ENCODE data around the gene IL4I1. TPM values are rescaled to one million over a fixed set of nuclear protein-coding genes. Genes with fewer than 3 reads are reported as not detected.

IL4I1 gene
- total RNA-seq, 2 experiments from 2014 or later, result 7.2 to 7.5 TPM

DNA sequence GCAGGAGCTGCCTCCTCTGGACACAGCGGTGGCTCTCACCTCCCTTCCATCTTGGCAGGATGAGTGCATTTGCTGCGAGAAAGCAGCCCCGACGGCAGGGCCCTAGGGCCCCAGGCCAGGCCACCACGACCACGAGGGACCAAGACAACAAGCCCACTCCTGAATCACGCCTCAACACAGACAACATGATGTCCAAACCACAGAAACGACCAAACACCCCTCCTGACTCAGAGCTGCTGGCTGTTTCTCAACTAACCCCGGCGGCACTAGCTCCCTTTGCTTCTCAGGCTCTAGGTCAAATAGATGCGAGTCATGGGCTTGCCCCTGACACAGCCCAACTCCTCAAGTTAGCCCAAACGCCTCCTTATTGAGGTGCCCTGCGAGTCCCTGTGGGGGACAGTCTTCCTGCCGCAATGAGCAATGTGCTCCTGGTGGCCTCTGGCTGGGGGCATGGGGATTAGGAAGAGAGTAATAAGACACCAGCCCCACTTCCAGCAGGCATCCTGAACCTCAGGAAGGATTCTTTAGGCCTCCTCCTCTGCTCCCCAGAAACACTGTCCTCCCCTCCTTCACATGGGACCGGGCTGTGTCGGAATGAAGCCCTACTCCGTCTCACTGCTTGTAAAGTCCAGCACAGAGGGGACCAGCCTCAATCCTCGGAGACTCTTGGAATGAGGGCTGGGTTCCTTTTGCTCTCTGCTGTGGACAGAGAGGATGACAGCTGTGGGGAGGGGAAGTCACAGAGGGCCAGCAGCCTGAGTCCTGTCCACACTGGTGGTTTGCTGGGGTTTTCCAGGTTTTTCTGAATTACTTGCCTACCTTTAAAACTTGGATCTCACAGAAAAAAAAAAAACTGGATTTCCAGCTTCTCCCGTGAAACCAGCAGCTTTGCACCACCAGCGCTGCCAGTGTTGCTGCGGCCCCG, 25.4 kb upstream of the IL4I1 start:
- Mint-ChIP-seq H3K36me3 (ENCODE audit: low read depth) (peaks cover 43% of the 10 kb centered on the region), H3K9me3 (no peaks in the 10 kb centered on the region), H3K4me1 (ENCODE audit: low read depth) (peaks cover 44% of the 10 kb centered on the region), H3K27me3 (ENCODE audit: low read depth) (no peaks in the 10 kb centered on the region), H3K4me3 (no peak overlapping the region), H3K27ac (peak overlapping the region; percentile 66)
- CTCF ChIA-PET, result interaction anchor here (1.0 to 1.6 kb wide), 2 partner anchors 11 to 32 kb away, joined by 3 to 4 read pairs; no protein-coding TSS in a partner anchor
- intact Hi-C loops (cut with micrococcal nuclease), result no loop called here
- DNase-seq, result no peak

DNA sequence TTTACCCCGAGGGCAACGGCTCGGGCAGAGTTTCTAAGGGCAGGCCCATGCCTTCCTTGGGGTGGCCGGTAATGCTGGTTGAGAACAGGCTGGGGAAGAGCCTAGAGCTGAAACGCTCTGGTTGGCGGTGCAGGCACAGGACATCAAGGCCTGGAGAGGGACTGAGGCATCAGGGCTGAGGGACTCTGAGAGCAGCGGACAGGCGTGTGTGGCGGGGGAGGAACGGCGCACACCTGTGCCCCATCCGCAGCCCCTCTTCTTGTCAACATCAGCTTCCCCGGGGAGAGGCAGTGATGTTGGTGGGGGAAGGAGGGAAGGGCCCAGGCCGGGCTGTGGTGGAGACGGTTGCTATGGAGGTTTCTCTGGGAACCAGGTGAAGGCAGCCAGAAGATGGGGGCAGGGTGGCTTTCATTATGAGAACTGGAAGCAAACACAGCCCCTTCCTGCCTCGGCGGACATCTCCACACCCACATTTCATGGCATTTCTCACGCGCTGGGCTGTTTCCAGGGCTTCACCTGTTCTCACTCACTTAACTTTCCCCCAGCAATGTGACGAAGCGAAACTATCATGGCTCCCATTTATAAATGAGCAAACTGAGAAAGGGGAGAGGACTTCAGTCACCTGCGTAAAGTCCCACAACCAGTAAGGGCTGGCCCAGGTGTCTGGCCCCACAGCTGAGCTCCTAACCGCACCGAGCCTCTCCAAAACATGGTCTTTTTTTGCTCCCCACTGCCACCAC, 24.1 kb upstream of the IL4I1 start:
- peak; percentile 18 for DNase-seq
- no peak overlapping the region for H3K4me3 Mint-ChIP-seq

GRCh38 chr19:49918089-49918488, 21.4 kb upstream of the IL4I1 start:
- no peak for DNase-seq
- intact Hi-C loops (cut with micrococcal nuclease), result no loop called here
- no peak overlapping the region for H3K4me3 Mint-ChIP-seq
- peaks cover 51% of the 10 kb centered on the region for H3K36me3 Mint-ChIP-seq (ENCODE audit: low read depth)
- H3K9me3 Mint-ChIP-seq, result no peaks in the 10 kb centered on the region
- CTCF ChIA-PET, result interaction anchor here (1.2 kb wide), 1 partner anchor 9 kb away, joined by 5 read pairs; no protein-coding TSS in a partner anchor
- H3K27me3 Mint-ChIP-seq (ENCODE audit: low read depth), result no peaks in the 10 kb centered on the region
- H3K4me1 Mint-ChIP-seq (ENCODE audit: low read depth), result peaks cover 42% of the 10 kb centered on the region
- H3K27ac Mint-ChIP-seq, result peak overlapping the region; percentile 53

More for the DNA sequence above, 24.1 kb upstream of the IL4I1 start:
- intact Hi-C loops (cut with micrococcal nuclease), result no loop called here
- H3K4me1 Mint-ChIP-seq (ENCODE audit: low read depth), result peaks cover 43% of the 10 kb centered on the region
- H3K27me3 Mint-ChIP-seq (ENCODE audit: low read depth), result no peaks in the 10 kb centered on the region
- CTCF ChIA-PET, result interaction anchor here (1.6 kb wide), 1 partner anchor 30 kb away, joined by 4 read pairs; no protein-coding TSS in a partner anchor
- peaks cover 44% of the 10 kb centered on the region for H3K36me3 Mint-ChIP-seq (ENCODE audit: low read depth)
- peak overlapping the region; percentile 41 for H3K27ac Mint-ChIP-seq
- no peaks in the 10 kb centered on the region for H3K9me3 Mint-ChIP-seq

DNA sequence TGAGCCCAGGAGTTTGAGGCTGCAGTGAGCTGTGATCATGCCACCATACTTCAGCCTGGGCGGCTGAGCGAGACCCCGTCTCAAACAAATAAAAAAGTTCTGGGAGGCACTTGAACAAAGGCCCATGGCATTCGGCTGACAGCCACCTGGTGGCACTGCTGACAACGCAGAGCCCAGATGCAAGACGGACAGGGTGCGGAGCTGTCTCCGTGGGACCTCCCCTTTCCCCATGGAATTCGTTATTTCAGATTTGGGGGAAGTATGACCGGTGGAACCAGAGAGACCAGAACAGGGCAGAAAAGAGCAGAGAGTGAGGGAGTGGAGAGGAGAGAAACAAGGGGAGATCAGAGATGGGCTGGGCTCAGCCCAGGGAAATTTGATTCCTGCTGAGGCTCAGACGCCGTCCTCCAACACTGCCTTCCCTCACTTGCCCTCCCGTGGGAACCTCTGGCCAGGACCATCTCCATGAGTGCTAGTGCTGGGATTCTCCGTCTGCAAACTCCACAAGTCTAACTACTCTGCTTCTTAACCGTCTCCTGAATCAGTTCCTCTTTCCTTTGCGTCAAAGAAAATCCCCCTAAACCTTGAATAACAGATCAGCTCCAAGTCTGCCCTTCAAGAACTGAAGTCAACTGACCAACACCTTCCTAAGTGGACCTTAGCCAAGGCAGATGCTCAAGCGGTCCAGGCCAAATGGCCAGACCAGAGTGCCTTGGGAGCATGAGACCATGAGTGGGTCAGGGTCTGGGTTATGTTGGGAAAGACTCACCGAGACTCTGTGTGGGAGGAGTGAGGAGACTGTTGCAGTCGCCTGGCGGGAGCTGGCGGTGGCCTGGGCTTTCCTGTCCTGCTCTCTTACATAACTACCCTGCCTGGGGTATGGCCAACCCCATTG, 20.4 kb upstream of the IL4I1 start:
- Mint-ChIP-seq H3K4me3 (no peak overlapping the region), H3K9me3 (no peaks in the 10 kb centered on the region), H3K36me3 (ENCODE audit: low read depth) (peaks cover 58% of the 10 kb centered on the region), H3K4me1 (ENCODE audit: low read depth) (peaks cover 47% of the 10 kb centered on the region), H3K27ac (no peak overlapping the region), H3K27me3 (ENCODE audit: low read depth) (no peaks in the 10 kb centered on the region)
- intact Hi-C loops (cut with micrococcal nuclease), result no loop called here
- no peak for DNase-seq
- CTCF ChIA-PET, result interaction anchor here (1.2 to 1.3 kb wide), 2 partner anchors 10 to 68 kb away, joined by 3 to 5 read pairs; no protein-coding TSS in a partner anchor

GRCh38 chr19:49915271-49915670, 18.6 kb upstream of the IL4I1 start:
- intact Hi-C loops (cut with micrococcal nuclease), result no loop called here
- CTCF ChIA-PET, result no interaction called here
- Mint-ChIP-seq H3K27ac (peak overlapping the region; percentile 10), H3K36me3 (ENCODE audit: low read depth) (peaks cover 56% of the 10 kb centered on the region), H3K4me3 (no peak overlapping the region), H3K4me1 (ENCODE audit: low read depth) (peaks cover 47% of the 10 kb centered on the region), H3K27me3 (ENCODE audit: low read depth) (no peaks in the 10 kb centered on the region), H3K9me3 (no peaks in the 10 kb centered on the region)
- DNase-seq, result no peak

GRCh38 chr19:49913720-49914119, 17.0 kb upstream of the IL4I1 start:
- Mint-ChIP-seq H3K27me3 (ENCODE audit: low read depth) (no peaks in the 10 kb centered on the region), H3K36me3 (ENCODE audit: low read depth) (peaks cover 61% of the 10 kb centered on the region), H3K4me3 (no peak overlapping the region), H3K27ac (peak overlapping the region; percentile 90), H3K4me1 (ENCODE audit: low read depth) (peaks cover 51% of the 10 kb centered on the region), H3K9me3 (no peaks in the 10 kb centered on the region)
- intact Hi-C loops (cut with micrococcal nuclease), result no loop called here
- CTCF ChIA-PET, result no interaction called here
- no peak for DNase-seq

DNA sequence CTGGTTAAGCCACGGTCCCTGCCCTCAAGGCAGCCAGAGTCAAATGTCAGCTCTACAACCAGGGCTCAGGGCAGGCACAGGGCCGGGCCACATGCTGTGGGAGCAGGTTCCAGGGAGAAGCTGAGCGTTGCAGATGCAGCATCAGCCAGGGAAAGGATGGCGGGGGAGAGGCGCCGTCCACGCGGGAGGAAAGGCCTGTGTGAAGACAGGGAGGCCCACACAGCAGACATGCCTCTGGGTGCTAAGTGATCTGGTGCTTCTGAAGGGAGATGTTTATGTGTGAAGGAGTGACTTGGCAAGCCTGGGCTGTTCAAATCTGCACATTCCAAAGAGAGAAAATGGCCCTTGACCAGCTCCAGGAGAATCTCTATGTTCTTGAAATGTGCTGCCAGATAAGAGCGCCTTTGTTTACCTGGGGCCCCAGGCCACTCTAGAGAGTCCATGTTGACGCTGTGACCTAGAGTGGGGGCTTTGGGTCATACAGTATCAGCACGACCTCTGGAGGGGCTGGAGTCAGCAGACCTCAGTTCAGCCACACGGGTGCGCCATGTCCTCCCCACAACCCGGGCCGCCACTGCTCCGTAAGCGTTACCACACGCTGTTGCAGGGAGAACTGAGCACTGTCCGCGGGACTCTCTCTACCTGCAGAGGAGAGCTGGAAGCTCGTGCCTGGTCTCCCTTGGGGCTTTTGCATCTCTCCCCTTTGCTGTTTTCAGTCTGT, 16.4 kb upstream of the IL4I1 start:
- peaks cover 62% of the 10 kb centered on the region for H3K36me3 Mint-ChIP-seq (ENCODE audit: low read depth)
- no peak for DNase-seq
- intact Hi-C loops (cut with micrococcal nuclease), result no loop called here
- peaks cover 49% of the 10 kb centered on the region for H3K4me1 Mint-ChIP-seq (ENCODE audit: low read depth)
- CTCF ChIA-PET, result interaction anchor here (1.6 kb wide), 1 partner anchor 23 kb away, joined by 6 read pairs; no protein-coding TSS in a partner anchor
- H3K9me3 Mint-ChIP-seq, result no peaks in the 10 kb centered on the region
- H3K27me3 Mint-ChIP-seq (ENCODE audit: low read depth), result no peaks in the 10 kb centered on the region
- H3K27ac Mint-ChIP-seq, result peak overlapping the region; percentile 90
- no peak overlapping the region for H3K4me3 Mint-ChIP-seq

GRCh38 chr19:49911381-49912145, 14.9 kb upstream of the IL4I1 start:
- peak; percentile 65 for DNase-seq
- peaks cover 48% of the 10 kb centered on the region for H3K4me1 Mint-ChIP-seq (ENCODE audit: low read depth)
- H3K27me3 Mint-ChIP-seq (ENCODE audit: low read depth), result no peaks in the 10 kb centered on the region
- peak overlapping the region; percentile 90 for H3K27ac Mint-ChIP-seq
- intact Hi-C loops (cut with micrococcal nuclease), result loop anchor here (1.0 kb wide), 2 partner anchors 14 to 18 kb away; partner anchors contain the start of genes ATF5 and NUP62
- H3K36me3 Mint-ChIP-seq (ENCODE audit: low read depth), result peaks cover 61% of the 10 kb centered on the region
- CTCF ChIA-PET, result interaction anchor here (0.6 to 1.6 kb wide), 9 partner anchors 9 to 194 kb away, joined by 3 to 6 read pairs (median 4); no protein-coding TSS in a partner anchor
- H3K9me3 Mint-ChIP-seq, result no peaks in the 10 kb centered on the region
- peak overlapping the region; percentile 17 for H3K4me3 Mint-ChIP-seq

DNA sequence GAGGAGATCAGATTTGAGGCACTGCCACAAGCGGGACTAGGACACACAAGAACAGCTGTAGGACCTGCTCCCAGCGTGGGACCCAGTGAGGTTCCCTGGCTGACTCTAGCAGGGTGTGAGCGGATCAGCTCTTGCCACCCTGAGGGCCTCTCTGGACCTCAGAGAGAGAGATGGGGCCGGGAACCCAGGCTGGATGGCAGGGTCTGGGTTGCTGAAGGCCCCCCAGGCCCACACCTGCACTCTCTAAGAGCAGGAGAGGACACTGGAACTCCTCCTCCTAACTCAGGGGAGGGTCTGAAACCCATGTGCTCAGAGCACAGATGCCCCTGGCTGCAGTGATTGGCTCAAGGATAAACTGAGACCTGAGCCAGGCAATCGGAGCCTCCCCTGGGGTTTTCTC, 13.5 kb upstream of the IL4I1 start:
- Mint-ChIP-seq H3K9me3 (no peaks in the 10 kb centered on the region), H3K27ac (peak overlapping the region; percentile 56)

DNA sequence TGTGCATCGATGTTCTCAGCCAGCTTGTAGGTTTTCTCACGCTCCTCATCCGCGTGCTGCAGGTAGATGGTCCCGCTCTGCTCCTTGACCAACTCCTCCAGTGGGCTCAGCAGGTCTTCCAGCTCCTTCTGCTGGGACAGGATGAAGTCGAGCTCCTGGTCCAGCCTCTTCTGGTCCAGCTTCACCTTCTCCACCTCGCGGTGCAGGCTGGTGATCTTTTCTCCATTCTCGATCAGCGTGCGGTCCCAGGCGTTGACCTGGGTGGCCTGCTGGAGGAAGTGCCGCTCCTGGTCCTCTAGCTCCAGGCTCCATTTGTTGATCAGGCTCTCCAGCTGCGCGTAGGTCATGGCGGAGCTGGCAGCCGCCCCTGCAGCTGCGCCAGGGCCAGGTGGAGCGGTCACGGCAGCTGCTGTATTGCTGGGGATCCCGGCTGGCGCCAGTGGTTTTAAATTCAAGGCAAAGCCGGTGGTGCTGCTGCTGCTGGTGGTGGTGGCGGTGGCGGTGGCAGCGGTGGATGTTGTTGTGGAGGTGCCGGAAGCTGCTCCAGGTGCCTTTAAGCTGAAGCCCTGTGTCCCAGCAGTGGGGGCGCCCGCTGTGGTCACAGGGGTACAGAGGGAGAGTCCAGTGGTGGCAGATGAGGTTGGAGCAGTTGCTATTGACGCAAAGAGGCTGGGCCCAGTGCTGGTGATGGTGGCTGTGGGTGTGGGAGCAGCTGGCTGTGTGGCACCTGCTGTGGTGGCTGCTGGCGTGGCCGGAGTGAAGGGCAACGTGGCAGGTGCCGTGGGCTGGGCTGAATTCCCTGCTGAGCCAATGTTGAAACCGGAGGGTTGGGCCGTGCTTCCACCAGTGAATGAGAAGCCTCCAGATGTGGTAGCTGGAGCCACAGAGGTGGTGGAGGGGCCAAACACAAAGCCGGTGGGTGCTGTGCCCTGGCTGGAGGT, 12.1 kb upstream of the IL4I1 start:
- Mint-ChIP-seq H3K9me3 (no peaks in the 10 kb centered on the region), H3K27ac (peak overlapping the region; percentile 56), H3K4me1 (ENCODE audit: low read depth) (peaks cover 54% of the 10 kb centered on the region), H3K4me3 (no peak overlapping the region), H3K36me3 (ENCODE audit: low read depth) (peaks cover 52% of the 10 kb centered on the region), H3K27me3 (ENCODE audit: low read depth) (no peaks in the 10 kb centered on the region)
- CTCF ChIA-PET, result interaction anchor here (0.6 kb wide), 1 partner anchor 327 kb away, joined by 4 read pairs; no protein-coding TSS in a partner anchor
- no peak for DNase-seq
- intact Hi-C loops (cut with micrococcal nuclease), result no loop called here

More for the DNA sequence above, 13.5 kb upstream of the IL4I1 start:
- intact Hi-C loops (cut with micrococcal nuclease), result no loop called here
- Mint-ChIP-seq H3K36me3 (ENCODE audit: low read depth) (peaks cover 61% of the 10 kb centered on the region), H3K4me3 (no peak overlapping the region), H3K27me3 (ENCODE audit: low read depth) (no peaks in the 10 kb centered on the region), H3K4me1 (ENCODE audit: low read depth) (peaks cover 50% of the 10 kb centered on the region)
- CTCF ChIA-PET, result interaction anchor here (1.3 kb wide), 1 partner anchor 11 kb away, joined by 4 read pairs; no protein-coding TSS in a partner anchor
- no peak for DNase-seq

Data from activated naive CD4-positive, alpha-beta T cell treated with anti-CD3 and anti-CD28 coated beads for 36 hours (primary cell).